Neural cell (in vitro differentiated cells): ENCODE data around the gene STYK1. TPM values are rescaled to one million over a fixed set of nuclear protein-coding genes. Genes with fewer than 3 reads are reported as not detected.
"Not testable (repeated sequence)": the region's sequence is repeated elsewhere in the genome, so short reads cannot be mapped to it uniquely, and the experiment has no call there.

Experiments
- H2AFZ ChIP-seq: fragments of 200-600, 300-800 bp; sonication (generic), shearing (Covaris generic); 2 replicates; pipeline ENCODE4 v1.6.0; 2014; ENCODE audit warnings: low read depth, mild to moderate bottlenecking, antibody characterized with exemption, low read length, moderate library complexity
- H3F3A ChIP-seq: fragments of 200-600 bp; shearing (Covaris generic); 2 replicates; pipeline ENCODE4 v1.6.1; 2016; ENCODE audit warnings: mild to moderate bottlenecking, moderate library complexity, mixed read lengths, antibody characterized with exemption, low read length; ENCODE audit not compliant: insufficient read depth, poor library complexity, severe bottlenecking
- H3K27ac ChIP-seq: fragments of 200-600, 300-800 bp; sonication (generic), shearing (Covaris generic); 2 replicates; pipeline ENCODE4 v1.5.1; 2014; ENCODE audit warnings: mild to moderate bottlenecking, low read length, moderate library complexity
- H3K27me3 ChIP-seq: fragments of 300-800, 200-600 bp; sonication (generic), shearing (Covaris generic); 2 replicates; pipeline ENCODE4 v1.6.0; 2014; ENCODE audit warnings: mild to moderate bottlenecking, low read depth, low read length, moderate library complexity; ENCODE audit not compliant: insufficient read depth
- H3K36me3 ChIP-seq: fragments of 300-800, 200-600 bp; sonication (generic), shearing (Covaris generic); 2 replicates; pipeline ENCODE4 v1.5.1; 2014; ENCODE audit warnings: mild to moderate bottlenecking, antibody characterized with exemption, low read length, moderate library complexity; ENCODE audit not compliant: insufficient read depth
- H3K4me2 ChIP-seq: fragments of 300-800, 200-600 bp; sonication (generic), shearing (Covaris generic); 2 replicates; pipeline ENCODE4 v1.6.0; 2014; ENCODE audit warnings: mild to moderate bottlenecking, low read length
- H3K4me3 ChIP-seq: fragments of 300-800, 200-600 bp; sonication (generic), shearing (Covaris generic); 2 replicates; pipeline ENCODE4 v1.5.1; 2014; ENCODE audit warnings: mild to moderate bottlenecking, low read length, moderate library complexity
- H3K79me2 ChIP-seq: fragments of 200-600 bp; shearing (Covaris generic); replicated peaks from 2 replicates; pipeline ENCODE4 v1.6.0; 2014; ENCODE audit warnings: mild to moderate bottlenecking, low read length, moderate library complexity; ENCODE audit not compliant: insufficient read depth
- H3K9ac ChIP-seq: fragments of 300-800, 200-600 bp; sonication (generic), shearing (Covaris generic); 2 replicates; pipeline ENCODE4 v1.6.1; 2016; ENCODE audit warnings: mild to moderate bottlenecking, low read length, mixed read lengths
- H3K9me2 ChIP-seq: fragments of 200-600 bp; shearing (Covaris generic); 2 replicates; pipeline ENCODE4 v1.6.1; 2016; ENCODE audit warnings: mild to moderate bottlenecking, low read length, mixed read lengths; ENCODE audit not compliant: insufficient read depth
- H3K9me3 ChIP-seq: fragments of 200-600, 300-800 bp; sonication (generic), shearing (Covaris generic); 2 replicates; pipeline ENCODE4 v1.6.1; 2016; ENCODE audit warnings: mild to moderate bottlenecking, mixed run types, low read length, moderate library complexity, mixed read lengths
- H4K20me1 ChIP-seq: fragments of 200-600 bp; shearing (Covaris generic); 2 replicates; pipeline ENCODE4 v1.6.1; 2016; ENCODE audit warnings: mild to moderate bottlenecking, mixed run types; ENCODE audit not compliant: insufficient read depth
- EP300 ChIP-seq: fragments of 450-650 bp; conservative IDR thresholded peaks from 2 replicates; pipeline ENCODE4 v1.6.1; 2014; ENCODE audit warnings: antibody characterized with exemption, mild to moderate bottlenecking, moderate library complexity; ENCODE audit not compliant: poor library complexity, severe bottlenecking
- EZH2 ChIP-seq: fragments of 200-600, 300-800 bp; shearing (Covaris generic), sonication (generic); IDR thresholded peaks from 2 replicates; pipeline ENCODE4 v1.6.1; 2014; ENCODE audit warnings: antibody characterized with exemption, low read length, borderline replicate concordance, mild to moderate bottlenecking; ENCODE audit not compliant: insufficient read depth, poor library complexity, severe bottlenecking
- MXI1 ChIP-seq: fragments of 450-650 bp; conservative IDR thresholded peaks from 2 replicates; pipeline ENCODE4 v1.6.1; 2014; ENCODE audit warnings: antibody characterized with exemption, mild to moderate bottlenecking; ENCODE audit not compliant: poor library complexity, severe bottlenecking
- RAD21 ChIP-seq: fragments of 450-650 bp; conservative IDR thresholded peaks from 2 replicates; pipeline ENCODE4 v1.6.1; 2014; ENCODE audit warnings: antibody characterized with exemption, mild to moderate bottlenecking, moderate library complexity
- SMC3 ChIP-seq: fragments of 450-650 bp; conservative IDR thresholded peaks from 2 replicates; pipeline ENCODE4 v1.6.1; 2014; ENCODE audit warnings: antibody characterized with exemption, mild to moderate bottlenecking, moderate library complexity; ENCODE audit not compliant: poor library complexity
- TAF1 ChIP-seq: IDR thresholded peaks from 2 replicates; pipeline ENCODE4 v1.6.1; 2012; ENCODE audit warnings: low read depth
- polyA plus RNA-seq: library from polyadenylated mRNA; depleted of rRNA; stranded (reverse); fragments of >200 nt; gene quantifications from 2 replicates; pipeline ENCODE4 v1.2.3, GENCODE V29; 2014
- TF ChIP-seq, protein P1 (sequence below): IDR thresholded peaks from 2 replicates; pipeline ENCODE4 v1.6.1; 2012; ENCODE audit warnings: borderline replicate concordance
- TF ChIP-seq, protein P2 (sequence below): fragments of 450-650 bp; IDR thresholded peaks from 2 replicates; pipeline ENCODE4 v1.5.1; 2014; ENCODE audit warnings: antibody characterized with exemption, mild to moderate bottlenecking, moderate library complexity; ENCODE audit not compliant: poor library complexity, severe bottlenecking

The STYK1 gene
- polyA plus RNA-seq, 1 donor from 2014 or later: 0.24 TPM

DNA sequence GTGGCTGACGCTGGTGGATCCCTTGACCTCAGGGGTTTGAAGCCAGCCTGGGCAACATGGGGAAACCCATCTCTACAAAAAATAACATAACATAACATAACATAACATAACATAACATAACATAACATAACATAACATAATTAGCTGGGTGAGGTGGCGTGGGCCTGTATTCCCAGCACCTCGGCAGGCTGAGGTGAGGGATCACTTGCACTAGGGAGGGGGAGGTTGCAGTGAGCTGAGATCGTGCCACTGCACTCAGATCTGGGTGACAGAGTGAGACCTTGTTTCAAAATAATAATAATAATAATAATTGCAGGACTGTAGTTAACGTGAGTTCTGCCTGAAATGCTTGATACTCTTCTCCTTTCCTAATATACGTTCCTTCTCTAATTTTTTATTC lies 61.7 kb downstream of the STYK1 start:
- no peak overlapping the region for H3K27ac ChIP-seq
- H3K27me3 ChIP-seq: no peaks in the 10 kb centered on the region
- no peaks in the 10 kb centered on the region for H3K9me2 ChIP-seq
- H3K9me3 ChIP-seq: no peaks in the 10 kb centered on the region
- peaks cover 14% of the 10 kb centered on the region for H3K79me2 ChIP-seq
- no peak overlapping the region for H3K9ac ChIP-seq
- no peaks in the 10 kb centered on the region for H3K36me3 ChIP-seq
- no peaks in the 10 kb centered on the region for H4K20me1 ChIP-seq
- H3F3A ChIP-seq: no peaks in the 10 kb centered on the region
- H3K4me2 ChIP-seq: peak overlapping the region; percentile 94
- H2AFZ ChIP-seq: no peak overlapping the region
- H3K4me3 ChIP-seq: peak overlapping the region; percentile 84
- TF ChIP-seq, protein P1, sequence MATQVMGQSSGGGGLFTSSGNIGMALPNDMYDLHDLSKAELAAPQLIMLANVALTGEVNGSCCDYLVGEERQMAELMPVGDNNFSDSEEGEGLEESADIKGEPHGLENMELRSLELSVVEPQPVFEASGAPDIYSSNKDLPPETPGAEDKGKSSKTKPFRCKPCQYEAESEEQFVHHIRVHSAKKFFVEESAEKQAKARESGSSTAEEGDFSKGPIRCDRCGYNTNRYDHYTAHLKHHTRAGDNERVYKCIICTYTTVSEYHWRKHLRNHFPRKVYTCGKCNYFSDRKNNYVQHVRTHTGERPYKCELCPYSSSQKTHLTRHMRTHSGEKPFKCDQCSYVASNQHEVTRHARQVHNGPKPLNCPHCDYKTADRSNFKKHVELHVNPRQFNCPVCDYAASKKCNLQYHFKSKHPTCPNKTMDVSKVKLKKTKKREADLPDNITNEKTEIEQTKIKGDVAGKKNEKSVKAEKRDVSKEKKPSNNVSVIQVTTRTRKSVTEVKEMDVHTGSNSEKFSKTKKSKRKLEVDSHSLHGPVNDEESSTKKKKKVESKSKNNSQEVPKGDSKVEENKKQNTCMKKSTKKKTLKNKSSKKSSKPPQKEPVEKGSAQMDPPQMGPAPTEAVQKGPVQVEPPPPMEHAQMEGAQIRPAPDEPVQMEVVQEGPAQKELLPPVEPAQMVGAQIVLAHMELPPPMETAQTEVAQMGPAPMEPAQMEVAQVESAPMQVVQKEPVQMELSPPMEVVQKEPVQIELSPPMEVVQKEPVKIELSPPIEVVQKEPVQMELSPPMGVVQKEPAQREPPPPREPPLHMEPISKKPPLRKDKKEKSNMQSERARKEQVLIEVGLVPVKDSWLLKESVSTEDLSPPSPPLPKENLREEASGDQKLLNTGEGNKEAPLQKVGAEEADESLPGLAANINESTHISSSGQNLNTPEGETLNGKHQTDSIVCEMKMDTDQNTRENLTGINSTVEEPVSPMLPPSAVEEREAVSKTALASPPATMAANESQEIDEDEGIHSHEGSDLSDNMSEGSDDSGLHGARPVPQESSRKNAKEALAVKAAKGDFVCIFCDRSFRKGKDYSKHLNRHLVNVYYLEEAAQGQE: no peak

DNA sequence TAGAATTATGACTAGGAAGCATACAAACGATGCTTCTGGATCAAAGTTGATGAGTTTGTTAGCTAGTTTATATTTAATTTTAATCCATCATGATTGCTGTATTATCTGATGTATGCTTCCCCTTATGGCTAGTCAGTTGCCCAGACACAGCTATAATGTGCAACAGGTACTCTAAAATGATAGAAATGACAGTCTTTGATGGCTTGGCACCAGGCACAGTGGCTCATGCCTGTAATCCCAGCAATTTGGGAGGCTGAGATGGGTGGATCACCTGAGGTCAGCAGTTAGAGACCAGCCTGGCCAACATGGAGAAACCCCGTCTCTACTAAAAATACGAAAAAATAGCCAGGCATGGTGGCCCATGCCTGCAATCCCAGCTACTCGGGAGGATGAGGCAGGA lies 62.6 kb downstream of the STYK1 start:
- H3K36me3 ChIP-seq, H3K27me3 ChIP-seq, H3K9me3 ChIP-seq, H3K9ac ChIP-seq, H3K9me2 ChIP-seq, H4K20me1 ChIP-seq, H3K4me2 ChIP-seq, H3K4me3 ChIP-seq, H3K27ac ChIP-seq, H2AFZ ChIP-seq, H3F3A ChIP-seq: not testable (repeated sequence)
- H3K79me2 ChIP-seq: peaks cover 14% of the 10 kb centered on the region

DNA sequence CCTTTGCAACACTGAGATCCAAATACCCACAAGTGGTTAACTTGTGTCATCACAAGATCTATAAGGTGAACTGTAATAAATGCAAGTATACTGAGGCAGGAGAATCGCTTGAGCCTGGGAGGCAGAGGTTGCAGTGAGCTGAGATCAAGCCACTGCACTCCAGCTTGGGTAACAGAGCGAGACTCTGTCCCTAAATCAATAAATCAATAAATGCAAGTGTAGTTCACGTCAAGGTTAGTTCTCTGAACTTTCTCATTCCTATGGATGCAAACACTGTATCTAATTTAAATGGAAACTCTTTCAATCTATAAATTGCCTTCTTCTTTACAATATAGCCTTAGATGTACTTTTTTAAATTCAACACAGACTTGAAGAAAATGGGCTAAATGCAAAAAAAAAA lies 63.7 kb downstream of the STYK1 start:
- Histone ChIP-seq H2AFZ (no peak overlapping the region), H3K9me2 (no peaks in the 10 kb centered on the region), H3K36me3 (no peaks in the 10 kb centered on the region), H3K9ac (no peak overlapping the region), H4K20me1 (no peaks in the 10 kb centered on the region), H3K4me2 (no peak overlapping the region), H3K79me2 (peaks cover 14% of the 10 kb centered on the region), H3K27me3 (no peaks in the 10 kb centered on the region), H3K4me3 (no peak overlapping the region), H3K27ac (no peak overlapping the region), H3K9me3 (no peaks in the 10 kb centered on the region), H3F3A (no peaks in the 10 kb centered on the region)
- TF ChIP-seq EP300 (no peak), TAF1 (no peak), RAD21 (no peak), MXI1 (no peak), SMC3 (no peak), EZH2 (no peak)
- TF ChIP-seq, protein P2, sequence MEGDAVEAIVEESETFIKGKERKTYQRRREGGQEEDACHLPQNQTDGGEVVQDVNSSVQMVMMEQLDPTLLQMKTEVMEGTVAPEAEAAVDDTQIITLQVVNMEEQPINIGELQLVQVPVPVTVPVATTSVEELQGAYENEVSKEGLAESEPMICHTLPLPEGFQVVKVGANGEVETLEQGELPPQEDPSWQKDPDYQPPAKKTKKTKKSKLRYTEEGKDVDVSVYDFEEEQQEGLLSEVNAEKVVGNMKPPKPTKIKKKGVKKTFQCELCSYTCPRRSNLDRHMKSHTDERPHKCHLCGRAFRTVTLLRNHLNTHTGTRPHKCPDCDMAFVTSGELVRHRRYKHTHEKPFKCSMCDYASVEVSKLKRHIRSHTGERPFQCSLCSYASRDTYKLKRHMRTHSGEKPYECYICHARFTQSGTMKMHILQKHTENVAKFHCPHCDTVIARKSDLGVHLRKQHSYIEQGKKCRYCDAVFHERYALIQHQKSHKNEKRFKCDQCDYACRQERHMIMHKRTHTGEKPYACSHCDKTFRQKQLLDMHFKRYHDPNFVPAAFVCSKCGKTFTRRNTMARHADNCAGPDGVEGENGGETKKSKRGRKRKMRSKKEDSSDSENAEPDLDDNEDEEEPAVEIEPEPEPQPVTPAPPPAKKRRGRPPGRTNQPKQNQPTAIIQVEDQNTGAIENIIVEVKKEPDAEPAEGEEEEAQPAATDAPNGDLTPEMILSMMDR: no peak
